Activated CD4-positive, alpha-beta T cell treated with anti-CD3 and anti-CD28 coated beads, Interleukin-2, amount 10 ng/mL, durations not matched to agents 24 days and 14 days (primary cell): ENCODE data around the gene CRELD2. TPM values are rescaled to one million over a fixed set of nuclear protein-coding genes. Genes with fewer than 3 reads are reported as not detected.
A peak's percentile ranks its signal among the peaks of the same experiment; 100 is the strongest.

Experiments used
- DNase-seq: peaks from one replicate; pipeline ENCODE4 v3.0.0; 2022
- H3K27ac Mint-ChIP-seq: one replicate; pipeline ENCODE4 v1.8.0; 2022; ENCODE audit warnings: mild to moderate bottlenecking, mixed read lengths
- H3K27me3 Mint-ChIP-seq: one replicate; pipeline ENCODE4 v1.8.0; 2022; ENCODE audit warnings: mixed read lengths
- H3K36me3 Mint-ChIP-seq: one replicate; pipeline ENCODE4 v1.8.0; 2022; ENCODE audit warnings: low read depth, mild to moderate bottlenecking, mixed read lengths
- H3K4me1 Mint-ChIP-seq: one replicate; pipeline ENCODE4 v1.8.0; 2021; ENCODE audit warnings: mixed read lengths
- H3K4me3 Mint-ChIP-seq: one replicate; pipeline ENCODE4 v1.8.0; 2022; ENCODE audit warnings: mild to moderate bottlenecking, moderate library complexity, mixed read lengths
- H3K9me3 Mint-ChIP-seq: one replicate; pipeline ENCODE4 v1.8.0; 2021; ENCODE audit warnings: mixed read lengths
- intact Hi-C: fragments of 100-400 bp; cut with micrococcal nuclease; formaldehyde crosslinking; loops from one replicate; pipeline ENCODE4 v1.15.1; 2023
- total RNA-seq: library from RNA; stranded (reverse); gene quantifications from 2 replicates; pipeline ENCODE4 v1.2.3, GENCODE V29; 2022

Gene CRELD2
- total RNA-seq, 1 donor from 2014 or later, result 47.4 TPM

- no peaks in the 10 kb centered on the region for H3K9me3 Mint-ChIP-seq
- H3K4me1 Mint-ChIP-seq, result peaks cover 27% of the 10 kb centered on the region
- H3K36me3 Mint-ChIP-seq, result peaks cover 2% of the 10 kb centered on the region
- intact Hi-C loops, result loop anchor here (5.0 kb wide), 3 partner anchors 83 to 268 kb away; partner anchors contain the start of gene SELENOO
- DNase-seq, result peak; percentile 78
- H3K27ac Mint-ChIP-seq, result peak overlapping the region; percentile 78
- H3K27me3 Mint-ChIP-seq, result no peaks in the 10 kb centered on the region
- H3K4me3 Mint-ChIP-seq, result peak overlapping the region; percentile 79
Measured at GRCh38 chr22:49934160-49934890, 15.9 kb downstream of the CRELD2 start.

GRCh38 chr22:49934891-49935557, 16.6 kb downstream of the CRELD2 start:
- peak overlapping the region; percentile 85 for H3K27ac Mint-ChIP-seq
- no peaks in the 10 kb centered on the region for H3K27me3 Mint-ChIP-seq
- peaks cover 29% of the 10 kb centered on the region for H3K4me1 Mint-ChIP-seq
- H3K9me3 Mint-ChIP-seq, result no peaks in the 10 kb centered on the region
- H3K4me3 Mint-ChIP-seq, result peak overlapping the region; percentile 79
- intact Hi-C loops, result loop anchor here (5.0 kb wide), 4 partner anchors 82 to 267 kb away; partner anchors contain the start of genes SELENOO and TRABD
- DNase-seq, result peak; percentile 97
- H3K36me3 Mint-ChIP-seq, result peaks cover 2% of the 10 kb centered on the region

- Mint-ChIP-seq H3K4me3 (peak overlapping the region; percentile 66), H3K4me1 (peaks cover 27% of the 10 kb centered on the region), H3K27me3 (no peaks in the 10 kb centered on the region), H3K9me3 (no peaks in the 10 kb centered on the region), H3K36me3 (peaks cover 2% of the 10 kb centered on the region), H3K27ac (peak overlapping the region; percentile 85)
- intact Hi-C loops, result loop anchor here (5.0 kb wide), 1 partner anchor 252 kb away; the partner anchor contains the start of gene TRABD
- DNase-seq, result no peak
Measured at GRCh38 chr22:49935561-49935960, 17.1 kb downstream of the CRELD2 start.

- Mint-ChIP-seq H3K36me3 (peaks cover 2% of the 10 kb centered on the region), H3K4me3 (peak overlapping the region; percentile 66), H3K9me3 (no peaks in the 10 kb centered on the region), H3K27ac (peak overlapping the region; percentile 91), H3K4me1 (peaks cover 23% of the 10 kb centered on the region), H3K27me3 (no peaks in the 10 kb centered on the region)
- peak; percentile 97 for DNase-seq
- intact Hi-C loops, result loop anchor here (1.0 to 5.0 kb wide), 3 partner anchors 26 to 251 kb away; partner anchors contain the start of gene TRABD
Measured at GRCh38 chr22:49936018-49936972, 17.9 kb downstream of the CRELD2 start.

- no peak for DNase-seq
- H3K36me3 Mint-ChIP-seq, result peaks cover 2% of the 10 kb centered on the region
- peaks cover 20% of the 10 kb centered on the region for H3K4me1 Mint-ChIP-seq
- peak overlapping the region; percentile 66 for H3K4me3 Mint-ChIP-seq
- H3K27ac Mint-ChIP-seq, result peak overlapping the region; percentile 91
- no peaks in the 10 kb centered on the region for H3K27me3 Mint-ChIP-seq
- intact Hi-C loops, result loop anchor here (1.0 to 5.0 kb wide), 3 partner anchors 25 to 250 kb away; partner anchors contain the start of gene TRABD
- H3K9me3 Mint-ChIP-seq, result no peaks in the 10 kb centered on the region
Measured at GRCh38 chr22:49936973-49937757, 18.7 kb downstream of the CRELD2 start.

- Mint-ChIP-seq H3K27ac (peak overlapping the region; percentile 48), H3K9me3 (no peaks in the 10 kb centered on the region), H3K4me3 (no peak overlapping the region), H3K27me3 (no peaks in the 10 kb centered on the region), H3K4me1 (peaks cover 17% of the 10 kb centered on the region), H3K36me3 (peaks cover 2% of the 10 kb centered on the region)
- intact Hi-C loops, result loop anchor here (2.0 to 5.0 kb wide), 2 partner anchors 39 to 249 kb away; partner anchors contain the start of gene TRABD
- DNase-seq, result no peak
Measured at GRCh38 chr22:49937758-49938564, 19.5 kb downstream of the CRELD2 start.

- DNase-seq, result no peak
- peaks cover 2% of the 10 kb centered on the region for H3K36me3 Mint-ChIP-seq
- H3K27me3 Mint-ChIP-seq, result no peaks in the 10 kb centered on the region
- intact Hi-C loops, result loop anchor here (5.0 kb wide), 1 partner anchor 249 kb away; the partner anchor contains the start of gene TRABD
- no peak overlapping the region for H3K4me3 Mint-ChIP-seq
- H3K4me1 Mint-ChIP-seq, result peaks cover 12% of the 10 kb centered on the region
- no peak overlapping the region for H3K27ac Mint-ChIP-seq
- no peaks in the 10 kb centered on the region for H3K9me3 Mint-ChIP-seq
Measured at GRCh38 chr22:49938565-49939136, 20.2 kb downstream of the CRELD2 start.

GRCh38 chr22:49941507-49942316, 23.3 kb downstream of the CRELD2 start:
- H3K4me1 Mint-ChIP-seq, result peaks cover 12% of the 10 kb centered on the region
- H3K9me3 Mint-ChIP-seq, result no peaks in the 10 kb centered on the region
- no peak overlapping the region for H3K4me3 Mint-ChIP-seq
- H3K27ac Mint-ChIP-seq, result no peak overlapping the region
- no peaks in the 10 kb centered on the region for H3K36me3 Mint-ChIP-seq
- no peaks in the 10 kb centered on the region for H3K27me3 Mint-ChIP-seq
- no peak for DNase-seq
- intact Hi-C loops, result no loop called here

- Mint-ChIP-seq H3K27ac (no peak overlapping the region), H3K4me1 (peaks cover 9% of the 10 kb centered on the region), H3K36me3 (no peaks in the 10 kb centered on the region), H3K9me3 (no peaks in the 10 kb centered on the region), H3K27me3 (no peaks in the 10 kb centered on the region), H3K4me3 (no peak overlapping the region)
- intact Hi-C loops, result no loop called here
- DNase-seq, result no peak
Measured at GRCh38 chr22:49942565-49943404, 24.4 kb downstream of the CRELD2 start.

- Mint-ChIP-seq H3K36me3 (no peaks in the 10 kb centered on the region), H3K4me1 (peaks cover 9% of the 10 kb centered on the region), H3K9me3 (no peaks in the 10 kb centered on the region), H3K27ac (no peak overlapping the region), H3K4me3 (no peak overlapping the region), H3K27me3 (no peaks in the 10 kb centered on the region)
- intact Hi-C loops, result no loop called here
- DNase-seq, result no peak
Measured at GRCh38 chr22:49943405-49943765, 25.0 kb downstream of the CRELD2 start.
